DMS114 treated with DMSO at 0.1 percent for 48 hours (cell line): Measurements from ENCODE around the gene ATP10A.
A peak's percentile ranks its signal among the peaks of the same experiment; 100 is the strongest.

Experiments
- DNase-seq: peaks from one replicate; lab custom pipeline; 2025; ENCODE audit not compliant: unreplicated experiment; lab: John Stamatoyannopoulos, UW

Gene ATP10A

GRCh38 chr15:25742776-25743547 lies 120.2 kb downstream of the ATP10A start:
- no peak for DNase-seq

- DNase-seq = no peak
These were observed 120.9 kb downstream of the ATP10A start for GRCh38 chr15:25742041-25742730.

GRCh38 chr15:25741256-25741580 lies 121.9 kb downstream of the ATP10A start:
- no peak for DNase-seq

- DNase-seq = no peak
These were observed 122.5 kb downstream of the ATP10A start for GRCh38 chr15:25740383-25741255.

- peak; percentile 4 for DNase-seq
These were observed 123.4 kb downstream of the ATP10A start for GRCh38 chr15:25739687-25740121.

- no peak for DNase-seq
These were observed 124.8 kb downstream of the ATP10A start for GRCh38 chr15:25738171-25738965.

GRCh38 chr15:25737218-25737643 lies 125.9 kb downstream of the ATP10A start:
- no peak for DNase-seq

GRCh38 chr15:25736461-25736860 lies 126.7 kb downstream of the ATP10A start:
- no peak for DNase-seq

- no peak for DNase-seq
These were observed 127.4 kb downstream of the ATP10A start for GRCh38 chr15:25735550-25736384.

- DNase-seq = no peak
These were observed 128.3 kb downstream of the ATP10A start for GRCh38 chr15:25734680-25735355.

- no peak for DNase-seq
These were observed 129.1 kb downstream of the ATP10A start for GRCh38 chr15:25733856-25734679.

- DNase-seq = no peak
These were observed 129.9 kb downstream of the ATP10A start for GRCh38 chr15:25733036-25733855.

GRCh38 chr15:25732191-25732590 lies 130.9 kb downstream of the ATP10A start:
- DNase-seq = no peak

GRCh38 chr15:25731411-25731810 lies 131.7 kb downstream of the ATP10A start:
- no peak for DNase-seq

GRCh38 chr15:25730918-25731317 lies 132.2 kb downstream of the ATP10A start:
- no peak for DNase-seq

GRCh38 chr15:25728816-25729215 lies 134.3 kb downstream of the ATP10A start:
- no peak for DNase-seq

GRCh38 chr15:25727867-25728600 lies 135.1 kb downstream of the ATP10A start:
- DNase-seq = no peak
